Measurements from ENCODE around the gene TCEA2. TPM values are rescaled to one million over a fixed set of nuclear protein-coding genes. Genes with fewer than 3 reads are reported as not detected.

The TCEA2 gene
- total RNA-seq, 3 donors from 2014 or later = 23.9 to 39.4 (median 26.6) TPM

DNA sequence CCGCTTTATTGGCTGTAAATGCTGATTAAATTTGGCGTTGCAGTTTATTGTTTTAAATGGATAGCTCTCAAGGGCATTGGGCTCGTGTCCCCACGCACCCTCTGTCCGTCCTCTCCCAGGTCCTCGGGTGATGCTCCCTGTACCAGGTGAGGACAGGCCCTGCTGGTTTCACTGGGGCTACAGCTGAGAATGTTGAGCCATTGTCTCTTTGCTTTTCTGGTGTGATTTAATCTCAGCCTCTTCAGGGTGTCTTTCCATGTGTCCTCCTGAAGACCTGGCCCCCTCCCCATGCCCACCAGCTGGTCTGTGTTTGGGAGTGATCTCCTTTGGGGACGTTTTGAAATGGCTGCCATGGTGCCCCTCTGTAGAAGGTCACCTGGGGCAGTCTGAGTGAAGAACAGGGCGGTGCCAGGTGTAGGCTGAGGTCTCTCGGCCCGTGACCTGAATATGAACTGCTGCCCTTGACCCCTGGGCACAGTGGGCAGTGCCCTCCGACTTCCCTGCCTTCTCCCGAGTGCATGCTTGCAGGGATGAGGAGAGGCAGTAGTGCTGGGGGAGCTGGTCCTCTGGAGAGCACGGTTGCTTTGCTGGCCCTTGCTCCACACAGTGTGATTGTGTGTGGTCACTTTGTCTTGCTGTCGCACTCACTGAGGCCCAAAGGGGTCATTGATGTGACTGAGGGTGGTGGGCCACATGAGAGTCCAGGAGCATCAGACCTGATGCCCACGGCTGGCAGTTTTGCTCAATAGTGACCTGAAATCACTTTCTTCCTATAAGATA is 39.4 kb upstream of the TCEA2 start:
- H3K36me3 ChIP-seq = peaks cover 19% of the 10 kb centered on the region
- no peaks in the 10 kb centered on the region for H3K4me1 ChIP-seq
- DNase-seq (ENCODE audit: low spot score in 2 of 2) = no peak
- no peaks in the 10 kb centered on the region for H3K9me3 ChIP-seq
- no peak overlapping the region for H3K4me3 ChIP-seq
- H3K27me3 ChIP-seq = no peaks in the 10 kb centered on the region
- H3K27ac ChIP-seq = no peak overlapping the region
- intact Hi-C loops (cut with DNase I; ENCODE audit: low total_unique reads) = no loop called here
- TF ChIP-seq POLR2A (IDR thresholded peaks at IDR 0.05) (no peak), POLR2AphosphoS5 (IDR thresholded peaks at IDR 0.05) (no peak)
- TF ChIP-seq, protein P1, sequence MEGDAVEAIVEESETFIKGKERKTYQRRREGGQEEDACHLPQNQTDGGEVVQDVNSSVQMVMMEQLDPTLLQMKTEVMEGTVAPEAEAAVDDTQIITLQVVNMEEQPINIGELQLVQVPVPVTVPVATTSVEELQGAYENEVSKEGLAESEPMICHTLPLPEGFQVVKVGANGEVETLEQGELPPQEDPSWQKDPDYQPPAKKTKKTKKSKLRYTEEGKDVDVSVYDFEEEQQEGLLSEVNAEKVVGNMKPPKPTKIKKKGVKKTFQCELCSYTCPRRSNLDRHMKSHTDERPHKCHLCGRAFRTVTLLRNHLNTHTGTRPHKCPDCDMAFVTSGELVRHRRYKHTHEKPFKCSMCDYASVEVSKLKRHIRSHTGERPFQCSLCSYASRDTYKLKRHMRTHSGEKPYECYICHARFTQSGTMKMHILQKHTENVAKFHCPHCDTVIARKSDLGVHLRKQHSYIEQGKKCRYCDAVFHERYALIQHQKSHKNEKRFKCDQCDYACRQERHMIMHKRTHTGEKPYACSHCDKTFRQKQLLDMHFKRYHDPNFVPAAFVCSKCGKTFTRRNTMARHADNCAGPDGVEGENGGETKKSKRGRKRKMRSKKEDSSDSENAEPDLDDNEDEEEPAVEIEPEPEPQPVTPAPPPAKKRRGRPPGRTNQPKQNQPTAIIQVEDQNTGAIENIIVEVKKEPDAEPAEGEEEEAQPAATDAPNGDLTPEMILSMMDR (IDR thresholded peaks at IDR 0.05) = no peak

DNA sequence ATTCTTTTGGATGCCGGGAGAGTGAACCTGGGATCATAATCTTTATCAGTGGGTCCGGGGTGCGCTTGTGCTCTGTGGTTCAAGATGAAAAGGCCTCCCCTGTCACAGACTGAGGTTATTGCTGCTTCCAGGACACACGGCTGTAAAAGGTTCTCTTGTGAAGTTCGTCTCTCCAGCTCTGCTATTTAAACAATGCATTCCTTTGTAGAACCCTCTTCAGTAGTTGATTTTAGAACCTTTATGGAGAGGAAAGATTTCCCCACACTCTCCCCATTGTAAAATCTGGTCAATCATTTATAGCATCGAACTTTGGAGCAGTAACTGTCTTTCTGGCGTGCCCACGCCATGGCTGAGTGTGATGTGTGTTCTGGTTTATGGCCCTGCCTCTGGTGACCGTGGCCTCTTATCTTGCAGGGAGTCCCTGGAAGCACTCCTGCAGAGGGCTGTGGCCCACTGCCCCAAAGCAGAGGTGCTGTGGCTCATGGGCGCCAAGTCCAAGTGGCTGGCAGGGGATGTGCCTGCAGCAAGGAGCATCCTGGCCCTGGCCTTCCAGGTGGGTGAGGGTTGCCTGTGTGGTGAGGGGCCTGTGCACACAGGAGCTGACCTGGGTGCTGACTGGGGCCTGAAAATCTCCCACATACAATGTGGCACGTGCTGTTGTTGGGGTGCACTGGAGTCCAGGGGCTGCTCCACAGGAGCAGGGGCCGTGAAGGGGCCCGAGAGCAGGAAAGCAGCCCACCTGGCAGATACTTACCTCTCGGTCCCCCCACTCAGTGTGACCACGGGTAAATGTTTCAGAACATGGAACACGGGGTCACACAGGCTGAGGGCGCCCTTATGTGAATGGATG is 38.6 kb upstream of the TCEA2 start:
- intact Hi-C loops (cut with DNase I; ENCODE audit: low total_unique reads) = no loop called here
- H3K27ac ChIP-seq = no peak overlapping the region
- H3K27me3 ChIP-seq = no peaks in the 10 kb centered on the region
- H3K36me3 ChIP-seq = peaks cover 19% of the 10 kb centered on the region
- no peaks in the 10 kb centered on the region for H3K4me1 ChIP-seq
- H3K4me3 ChIP-seq = no peak overlapping the region
- DNase-seq (ENCODE audit: low spot score in 2 of 2) = no peak
- TF ChIP-seq POLR2A (IDR thresholded peaks at IDR 0.05) (no peak), POLR2AphosphoS5 (IDR thresholded peaks at IDR 0.05) (no peak)
- TF ChIP-seq, protein P1 (IDR thresholded peaks at IDR 0.05) = no peak
- no peaks in the 10 kb centered on the region for H3K9me3 ChIP-seq

DNA sequence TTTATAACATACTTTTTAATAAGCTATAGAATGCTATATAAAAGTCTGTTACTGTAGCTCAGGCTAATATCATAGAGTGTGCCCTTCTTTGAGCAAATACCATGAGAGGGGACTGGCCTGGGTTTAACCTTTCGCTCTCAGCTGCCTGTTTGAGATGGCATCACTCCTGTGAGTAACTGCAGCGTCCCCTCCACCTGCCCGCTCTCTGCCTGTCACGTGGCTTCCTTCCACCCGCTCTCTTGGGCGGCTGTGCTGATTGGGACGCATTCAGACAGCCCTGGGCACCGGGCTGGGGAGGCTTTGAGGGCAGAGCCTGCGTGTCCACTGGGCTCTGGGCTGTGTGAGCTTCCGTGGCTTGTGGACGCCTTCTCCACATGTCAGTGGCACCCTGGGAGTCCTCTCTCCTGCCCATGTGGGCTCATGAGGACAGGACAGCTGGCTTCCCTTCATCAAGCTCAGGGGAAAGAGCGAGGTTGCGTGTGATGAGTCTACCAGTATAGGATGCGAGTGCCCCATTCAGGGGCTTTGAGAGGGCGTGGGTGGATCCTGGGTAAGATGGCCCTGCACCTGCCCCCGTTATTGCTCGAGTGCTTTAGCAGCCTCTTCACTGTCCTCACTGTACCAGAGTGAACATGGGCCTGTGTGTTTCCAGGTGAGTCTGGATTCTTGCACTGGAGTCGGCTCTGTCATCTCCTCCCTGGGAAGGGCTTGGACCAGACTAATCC is 37.7 kb upstream of the TCEA2 start:
- no peaks in the 10 kb centered on the region for H3K27me3 ChIP-seq
- DNase-seq (ENCODE audit: low spot score in 2 of 2) = no peak
- no peaks in the 10 kb centered on the region for H3K9me3 ChIP-seq
- H3K4me3 ChIP-seq = no peak overlapping the region
- intact Hi-C loops (cut with DNase I; ENCODE audit: low total_unique reads) = no loop called here
- no peaks in the 10 kb centered on the region for H3K4me1 ChIP-seq
- TF ChIP-seq POLR2AphosphoS5 (IDR thresholded peaks at IDR 0.05) = no peak
- TF ChIP-seq, protein P1 (IDR thresholded peaks at IDR 0.05) = no peak
- no peak for TF ChIP-seq POLR2A (IDR thresholded peaks at IDR 0.05)
- peaks cover 19% of the 10 kb centered on the region for H3K36me3 ChIP-seq
- H3K27ac ChIP-seq = no peak overlapping the region

DNA sequence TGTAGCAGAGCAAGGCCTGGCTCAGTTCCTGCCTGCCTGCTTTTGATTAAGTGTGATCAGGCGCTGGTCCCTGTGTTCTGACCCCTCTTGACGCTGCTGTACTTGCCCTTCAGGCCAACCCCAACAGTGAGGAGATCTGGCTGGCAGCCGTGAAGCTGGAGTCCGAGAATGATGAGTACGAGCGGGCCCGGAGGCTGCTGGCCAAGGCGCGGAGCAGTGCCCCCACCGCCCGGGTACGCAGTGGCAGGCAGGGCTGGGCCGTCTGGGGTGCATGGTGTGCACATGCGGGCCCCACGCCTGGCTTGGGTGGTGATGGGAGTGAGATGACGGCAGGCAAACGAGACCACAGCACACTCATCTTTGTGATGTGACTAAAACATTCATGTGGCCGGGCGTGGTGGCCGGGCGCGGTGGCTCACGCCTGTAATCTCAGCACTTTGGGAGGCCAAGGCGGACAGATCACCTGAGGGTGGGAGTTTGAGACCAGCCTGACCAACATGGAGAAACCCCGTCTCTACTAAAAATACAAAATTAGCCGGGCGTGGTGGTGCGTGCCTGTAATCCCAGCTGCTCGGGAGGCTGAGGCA is 37.1 kb upstream of the TCEA2 start:
- DNase-seq (ENCODE audit: low spot score in 2 of 2) = no peak
- Histone ChIP-seq H3K4me3 (no peak overlapping the region), H3K4me1 (no peaks in the 10 kb centered on the region), H3K36me3 (peaks cover 19% of the 10 kb centered on the region), H3K27ac (no peak overlapping the region), H3K9me3 (no peaks in the 10 kb centered on the region), H3K27me3 (no peaks in the 10 kb centered on the region)
- TF ChIP-seq POLR2AphosphoS5 (IDR thresholded peaks at IDR 0.05) (no peak), POLR2A (IDR thresholded peaks at IDR 0.05) (no peak)
- TF ChIP-seq, protein P1 (IDR thresholded peaks at IDR 0.05) = no peak
- intact Hi-C loops (cut with DNase I; ENCODE audit: low total_unique reads) = no loop called here
